ENCODE data around the gene IFIT2. TPM values are rescaled to one million over a fixed set of nuclear protein-coding genes. Genes with fewer than 3 reads are reported as not detected.

Gene IFIT2
- total RNA-seq, 1 experiment from 2014 or later, result 0.75 TPM

DNA sequence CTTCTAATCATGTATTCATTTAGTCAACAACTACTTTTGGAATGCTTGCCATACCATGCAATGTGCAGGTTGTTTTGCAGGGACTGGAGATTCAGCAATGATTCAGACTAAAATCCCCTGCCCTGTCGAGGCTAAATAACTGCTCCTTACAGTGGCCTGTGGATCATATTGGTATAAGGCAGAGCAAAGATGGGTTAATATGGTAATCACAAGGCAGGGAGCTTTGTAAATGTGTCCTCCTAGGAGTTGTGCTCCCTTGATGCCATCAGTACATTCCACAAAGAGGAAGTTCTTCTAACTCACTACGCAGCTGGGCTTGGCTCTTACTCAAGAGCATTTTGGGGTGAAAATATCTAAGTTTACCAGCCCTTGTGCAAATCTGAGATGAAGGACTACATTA, 614 bp upstream of the IFIT2 start:
- Histone ChIP-seq H3K9me2 (replicated peaks; ENCODE audit: insufficient read depth, low read length) (no peaks in the 10 kb centered on the region), H3K79me2 (ENCODE audit: low read length) (no peaks in the 10 kb centered on the region), H3K4me2 (ENCODE audit: low read depth, low read length, poor library complexity, severe bottlenecking) (peak overlapping the region; percentile 80), H3K27ac (ENCODE audit: low read length) (peak overlapping the region; percentile 65), H3K4me1 (ENCODE audit: low read length) (peaks cover 22% of the 10 kb centered on the region), H4K20me1 (ENCODE audit: insufficient read depth, low read depth, low read length) (no peaks in the 10 kb centered on the region), H3K4me3 (ENCODE audit: low read length) (peak overlapping the region; percentile 64), H3K9ac (ENCODE audit: low read length) (peak overlapping the region; percentile 63), H3K27me3 (ENCODE audit: low read length) (no peaks in the 10 kb centered on the region), H2AFZ (ENCODE audit: low read length) (peak overlapping the region; percentile 92), H3K9me3 (ENCODE audit: low read length) (no peaks in the 10 kb centered on the region), H3K36me3 (ENCODE audit: insufficient read depth, low read length) (no peaks in the 10 kb centered on the region)
- peak; percentile 60 for DNase-seq

DNA sequence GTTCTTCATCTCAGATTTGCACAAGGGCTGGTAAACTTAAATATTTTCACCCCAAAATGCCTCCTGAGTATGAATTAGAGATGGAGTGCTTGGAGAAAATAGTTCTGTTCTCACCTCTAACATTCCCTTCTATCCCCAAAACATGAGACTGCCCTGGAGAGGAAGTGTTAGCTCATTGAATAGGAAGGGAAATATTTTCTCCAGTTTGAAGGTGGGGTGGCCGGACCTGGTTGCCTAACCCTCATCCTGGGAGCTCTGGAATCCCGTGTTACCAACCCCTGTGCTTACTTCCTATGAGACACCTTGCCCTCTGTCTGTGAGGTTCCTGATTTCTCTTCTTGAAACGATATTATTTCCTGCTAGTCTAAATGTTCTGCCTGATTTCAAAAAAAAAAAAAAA, 779 bp downstream of the IFIT2 start:
- Histone ChIP-seq H3K9me3 (ENCODE audit: low read length) (no peaks in the 10 kb centered on the region), H3K4me3 (ENCODE audit: low read length) (peak overlapping the region; percentile 64), H3K36me3 (ENCODE audit: insufficient read depth, low read length) (no peaks in the 10 kb centered on the region), H3K27ac (ENCODE audit: low read length) (no peak overlapping the region), H3K9ac (ENCODE audit: low read length) (peak overlapping the region; percentile 63), H3K27me3 (ENCODE audit: low read length) (no peaks in the 10 kb centered on the region), H2AFZ (ENCODE audit: low read length) (no peak overlapping the region; the same call in 1 of the 2 replicates), H3K4me1 (ENCODE audit: low read length) (peaks cover 22% of the 10 kb centered on the region), H3K9me2 (replicated peaks; ENCODE audit: insufficient read depth, low read length) (no peaks in the 10 kb centered on the region), H4K20me1 (ENCODE audit: insufficient read depth, low read depth, low read length) (no peaks in the 10 kb centered on the region), H3K4me2 (ENCODE audit: low read depth, low read length, poor library complexity, severe bottlenecking) (peak overlapping the region; percentile 80), H3K79me2 (ENCODE audit: low read length) (no peaks in the 10 kb centered on the region)
- no peak for DNase-seq

DNA sequence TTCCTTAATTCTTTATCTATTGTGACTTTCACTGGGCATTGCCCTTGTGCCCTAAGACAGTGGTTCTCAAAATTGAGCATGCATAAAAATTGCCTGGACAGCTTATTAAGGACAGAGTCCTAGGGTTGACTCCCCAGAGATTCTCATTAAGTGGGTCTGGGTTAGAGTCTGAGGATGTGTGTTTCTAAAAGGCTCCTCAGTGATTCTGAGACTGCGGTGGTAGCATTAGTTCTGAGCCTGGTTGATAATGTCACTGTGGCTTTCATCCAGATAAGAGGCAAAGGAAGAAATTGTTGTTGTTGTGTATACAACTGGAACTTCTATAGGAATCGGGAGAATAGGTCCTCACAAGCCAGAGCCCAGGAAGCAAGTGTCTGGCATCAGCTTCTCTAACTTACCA, 1.3 kb downstream of the IFIT2 start:
- Histone ChIP-seq H2AFZ (ENCODE audit: low read length) (no peak overlapping the region), H3K79me2 (ENCODE audit: low read length) (no peaks in the 10 kb centered on the region), H3K27ac (ENCODE audit: low read length) (no peak overlapping the region), H3K9me2 (replicated peaks; ENCODE audit: insufficient read depth, low read length) (no peaks in the 10 kb centered on the region), H4K20me1 (ENCODE audit: insufficient read depth, low read depth, low read length) (no peaks in the 10 kb centered on the region), H3K9me3 (ENCODE audit: low read length) (no peaks in the 10 kb centered on the region), H3K9ac (ENCODE audit: low read length) (no peak overlapping the region), H3K36me3 (ENCODE audit: insufficient read depth, low read length) (no peaks in the 10 kb centered on the region), H3K4me3 (ENCODE audit: low read length) (no peak overlapping the region), H3K4me1 (ENCODE audit: low read length) (peaks cover 22% of the 10 kb centered on the region), H3K27me3 (ENCODE audit: low read length) (no peaks in the 10 kb centered on the region), H3K4me2 (ENCODE audit: low read depth, low read length, poor library complexity, severe bottlenecking) (no peak overlapping the region)
- no peak for DNase-seq

DNA sequence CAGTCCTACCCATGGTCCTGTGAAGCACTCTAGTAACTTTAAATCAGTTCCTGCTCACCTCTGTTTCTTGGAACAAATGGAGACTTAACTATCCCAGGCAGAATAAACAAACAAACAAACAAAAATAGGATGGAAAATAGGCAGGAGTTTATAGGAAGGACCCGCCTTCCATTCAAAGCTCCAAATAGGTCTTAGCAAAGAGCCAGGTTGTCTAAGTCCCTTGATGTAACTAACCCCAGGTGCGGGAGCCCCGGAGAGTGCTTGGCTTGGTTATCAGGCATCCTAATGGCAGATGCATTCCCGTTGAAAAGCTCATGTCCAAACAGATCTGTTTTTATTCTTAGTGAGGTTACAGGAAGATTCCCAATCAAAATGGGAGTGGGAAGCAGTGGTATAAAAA, 2.2 kb downstream of the IFIT2 start:
- no peak overlapping the region for H3K9ac ChIP-seq (ENCODE audit: low read length)
- H3K9me2 ChIP-seq (replicated peaks; ENCODE audit: insufficient read depth, low read length), result no peaks in the 10 kb centered on the region
- H3K9me3 ChIP-seq (ENCODE audit: low read length), result no peaks in the 10 kb centered on the region
- H3K27me3 ChIP-seq (ENCODE audit: low read length), result no peaks in the 10 kb centered on the region
- H3K36me3 ChIP-seq (ENCODE audit: insufficient read depth, low read length), result no peaks in the 10 kb centered on the region
- DNase-seq, result no peak
- H3K4me1 ChIP-seq (ENCODE audit: low read length), result peaks cover 22% of the 10 kb centered on the region
- no peak overlapping the region for H3K4me2 ChIP-seq (ENCODE audit: low read depth, low read length, poor library complexity, severe bottlenecking)
- H2AFZ ChIP-seq (ENCODE audit: low read length), result no peak overlapping the region
- no peaks in the 10 kb centered on the region for H3K79me2 ChIP-seq (ENCODE audit: low read length)
- H3K27ac ChIP-seq (ENCODE audit: low read length), result no peak overlapping the region
- no peaks in the 10 kb centered on the region for H4K20me1 ChIP-seq (ENCODE audit: insufficient read depth, low read depth, low read length)
- H3K4me3 ChIP-seq (ENCODE audit: low read length), result no peak overlapping the region

DNA sequence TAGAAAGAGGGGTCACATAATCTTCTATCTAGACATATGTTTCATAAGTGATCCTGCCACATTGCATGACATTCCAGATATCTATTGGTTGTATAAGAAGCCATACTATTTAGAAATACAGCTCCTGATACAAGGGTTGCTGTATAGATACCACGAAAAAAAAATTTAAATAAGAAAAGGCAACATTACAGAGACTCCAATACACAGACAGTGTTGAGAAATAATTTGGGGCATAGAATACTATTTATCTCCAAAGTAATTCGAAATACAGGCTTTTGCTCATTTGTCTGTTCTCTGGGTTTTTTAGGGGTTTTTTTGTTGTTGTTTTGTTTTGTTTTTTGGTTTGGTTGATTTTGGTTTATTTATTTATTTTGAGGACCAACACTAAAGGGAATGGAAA, 2.6 kb downstream of the IFIT2 start:
- H3K27me3 ChIP-seq (ENCODE audit: low read length), result no peaks in the 10 kb centered on the region
- no peak overlapping the region for H3K27ac ChIP-seq (ENCODE audit: low read length)
- DNase-seq, result no peak
- no peaks in the 10 kb centered on the region for H4K20me1 ChIP-seq (ENCODE audit: insufficient read depth, low read depth, low read length)
- H2AFZ ChIP-seq (ENCODE audit: low read length), result no peak overlapping the region
- no peaks in the 10 kb centered on the region for H3K79me2 ChIP-seq (ENCODE audit: low read length)
- no peak overlapping the region for H3K4me2 ChIP-seq (ENCODE audit: low read depth, low read length, poor library complexity, severe bottlenecking)
- no peaks in the 10 kb centered on the region for H3K36me3 ChIP-seq (ENCODE audit: insufficient read depth, low read length)
- H3K9me2 ChIP-seq (replicated peaks; ENCODE audit: insufficient read depth, low read length), result no peaks in the 10 kb centered on the region
- no peak overlapping the region for H3K9ac ChIP-seq (ENCODE audit: low read length)
- no peaks in the 10 kb centered on the region for H3K9me3 ChIP-seq (ENCODE audit: low read length)
- H3K4me1 ChIP-seq (ENCODE audit: low read length), result peaks cover 22% of the 10 kb centered on the region
- H3K4me3 ChIP-seq (ENCODE audit: low read length), result no peak overlapping the region

DNA sequence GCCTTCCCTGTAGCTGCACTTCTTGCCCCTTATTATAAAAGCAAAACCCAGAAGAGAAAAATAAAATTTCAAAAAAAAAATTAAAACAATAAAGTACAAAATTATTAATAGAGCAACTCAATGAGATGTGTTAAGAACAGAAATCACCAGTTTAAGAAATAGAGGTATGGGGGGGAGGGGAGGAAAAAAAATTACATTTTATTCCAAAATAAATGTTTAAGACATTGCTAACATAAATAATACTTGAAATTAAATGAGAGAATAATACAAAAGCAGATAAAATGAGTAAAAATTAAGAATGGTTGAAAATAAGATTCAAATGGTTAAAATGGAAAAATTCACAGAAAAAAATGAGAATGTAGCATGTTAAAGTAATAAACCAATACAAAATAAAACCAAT, 3.1 kb downstream of the IFIT2 start:
- no peak overlapping the region for H3K4me2 ChIP-seq (ENCODE audit: low read depth, low read length, poor library complexity, severe bottlenecking)
- no peak overlapping the region for H2AFZ ChIP-seq (ENCODE audit: low read length)
- no peaks in the 10 kb centered on the region for H4K20me1 ChIP-seq (ENCODE audit: insufficient read depth, low read depth, low read length)
- no peak overlapping the region for H3K4me3 ChIP-seq (ENCODE audit: low read length)
- H3K9ac ChIP-seq (ENCODE audit: low read length), result no peak overlapping the region
- H3K9me3 ChIP-seq (ENCODE audit: low read length), result no peaks in the 10 kb centered on the region
- no peak overlapping the region for H3K27ac ChIP-seq (ENCODE audit: low read length)
- H3K36me3 ChIP-seq (ENCODE audit: insufficient read depth, low read length), result no peaks in the 10 kb centered on the region
- H3K4me1 ChIP-seq (ENCODE audit: low read length), result peaks cover 22% of the 10 kb centered on the region
- H3K79me2 ChIP-seq (ENCODE audit: low read length), result no peaks in the 10 kb centered on the region
- no peaks in the 10 kb centered on the region for H3K9me2 ChIP-seq (replicated peaks; ENCODE audit: insufficient read depth, low read length)
- no peak for DNase-seq
- H3K27me3 ChIP-seq (ENCODE audit: low read length), result no peaks in the 10 kb centered on the region

DNA sequence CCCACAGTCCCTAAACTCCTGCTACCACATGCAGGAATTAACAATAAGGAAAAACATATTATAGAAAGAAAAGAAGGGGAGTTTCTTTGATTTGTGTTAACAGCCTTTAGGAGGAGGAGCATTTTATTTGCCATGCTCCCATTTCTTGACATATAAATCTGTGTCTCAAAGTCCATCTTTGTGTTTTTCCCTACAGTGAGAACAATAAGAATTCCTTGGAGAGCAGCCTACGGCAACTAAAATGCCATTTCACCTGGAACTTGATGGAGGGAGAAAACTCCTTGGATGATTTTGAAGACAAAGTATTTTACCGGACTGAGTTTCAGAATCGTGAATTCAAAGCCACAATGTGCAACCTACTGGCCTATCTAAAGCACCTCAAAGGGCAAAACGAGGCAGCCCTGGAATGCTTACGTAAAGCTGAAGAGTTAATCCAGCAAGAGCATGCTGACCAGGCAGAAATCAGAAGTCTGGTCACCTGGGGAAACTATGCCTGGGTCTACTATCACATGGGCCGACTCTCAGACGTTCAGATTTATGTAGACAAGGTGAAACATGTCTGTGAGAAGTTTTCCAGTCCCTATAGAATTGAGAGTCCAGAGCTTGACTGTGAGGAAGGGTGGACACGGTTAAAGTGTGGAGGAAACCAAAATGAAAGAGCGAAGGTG, 4.1 kb downstream of the IFIT2 start:
- no peak for DNase-seq
- no peaks in the 10 kb centered on the region for H3K9me3 ChIP-seq (ENCODE audit: low read length)
- no peak overlapping the region for H2AFZ ChIP-seq (ENCODE audit: low read length)
- H4K20me1 ChIP-seq (ENCODE audit: insufficient read depth, low read depth, low read length), result no peaks in the 10 kb centered on the region
- no peak overlapping the region for H3K4me2 ChIP-seq (ENCODE audit: low read depth, low read length, poor library complexity, severe bottlenecking)
- H3K4me1 ChIP-seq (ENCODE audit: low read length), result peaks cover 22% of the 10 kb centered on the region
- H3K36me3 ChIP-seq (ENCODE audit: insufficient read depth, low read length), result no peaks in the 10 kb centered on the region
- H3K9ac ChIP-seq (ENCODE audit: low read length), result no peak overlapping the region
- no peaks in the 10 kb centered on the region for H3K79me2 ChIP-seq (ENCODE audit: low read length)
- no peaks in the 10 kb centered on the region for H3K27me3 ChIP-seq (ENCODE audit: low read length)
- no peak overlapping the region for H3K27ac ChIP-seq (ENCODE audit: low read length)
- no peaks in the 10 kb centered on the region for H3K9me2 ChIP-seq (replicated peaks; ENCODE audit: insufficient read depth, low read length)
- H3K4me3 ChIP-seq (ENCODE audit: low read length), result no peak overlapping the region

DNA sequence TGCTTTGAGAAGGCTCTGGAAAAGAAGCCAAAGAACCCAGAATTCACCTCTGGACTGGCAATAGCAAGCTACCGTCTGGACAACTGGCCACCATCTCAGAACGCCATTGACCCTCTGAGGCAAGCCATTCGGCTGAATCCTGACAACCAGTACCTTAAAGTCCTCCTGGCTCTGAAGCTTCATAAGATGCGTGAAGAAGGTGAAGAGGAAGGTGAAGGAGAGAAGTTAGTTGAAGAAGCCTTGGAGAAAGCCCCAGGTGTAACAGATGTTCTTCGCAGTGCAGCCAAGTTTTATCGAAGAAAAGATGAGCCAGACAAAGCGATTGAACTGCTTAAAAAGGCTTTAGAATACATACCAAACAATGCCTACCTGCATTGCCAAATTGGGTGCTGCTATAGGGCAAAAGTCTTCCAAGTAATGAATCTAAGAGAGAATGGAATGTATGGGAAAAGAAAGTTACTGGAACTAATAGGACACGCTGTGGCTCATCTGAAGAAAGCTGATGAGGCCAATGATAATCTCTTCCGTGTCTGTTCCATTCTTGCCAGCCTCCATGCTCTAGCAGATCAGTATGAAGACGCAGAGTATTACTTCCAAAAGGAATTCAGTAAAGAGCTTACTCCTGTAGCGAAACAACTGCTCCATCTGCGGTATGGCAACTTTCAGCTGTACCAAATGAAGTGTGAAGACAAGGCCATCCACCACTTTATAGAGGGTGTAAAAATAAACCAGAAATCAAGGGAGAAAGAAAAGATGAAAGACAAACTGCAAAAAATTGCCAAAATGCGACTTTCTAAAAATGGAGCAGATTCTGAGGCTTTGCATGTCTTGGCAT, 4.8 kb downstream of the IFIT2 start:
- Histone ChIP-seq H3K4me1 (ENCODE audit: low read length) (peaks cover 15% of the 10 kb centered on the region), H3K79me2 (ENCODE audit: low read length) (no peaks in the 10 kb centered on the region), H4K20me1 (ENCODE audit: insufficient read depth, low read depth, low read length) (no peaks in the 10 kb centered on the region), H3K9me3 (ENCODE audit: low read length) (no peaks in the 10 kb centered on the region), H2AFZ (ENCODE audit: low read length) (no peak overlapping the region), H3K4me2 (ENCODE audit: low read depth, low read length, poor library complexity, severe bottlenecking) (no peak overlapping the region), H3K27me3 (ENCODE audit: low read length) (no peaks in the 10 kb centered on the region), H3K36me3 (ENCODE audit: insufficient read depth, low read length) (no peaks in the 10 kb centered on the region), H3K9me2 (replicated peaks; ENCODE audit: insufficient read depth, low read length) (no peaks in the 10 kb centered on the region), H3K9ac (ENCODE audit: low read length) (no peak overlapping the region), H3K4me3 (ENCODE audit: low read length) (no peak overlapping the region), H3K27ac (ENCODE audit: low read length) (no peak overlapping the region)
- DNase-seq, result no peak

Measured in Karpas-422 (cell line).